Measurements from ENCODE around the gene PRIM2.
"Not testable (repeated sequence)": the region's sequence is repeated elsewhere in the genome, so short reads cannot be mapped to it uniquely, and the experiment has no call there.

The PRIM2 gene

GRCh38 chr6:57489887-57490286 lies 172.5 kb downstream of the PRIM2 start:
- H3K4me1 ChIP-seq; H3K27me3 ChIP-seq (ENCODE audit: low read depth); H3K36me3 ChIP-seq (replicated peaks); in situ Hi-C loops (cut with MboI; ENCODE audit: low sequenced_read_pairs); H3K4me3 ChIP-seq; H3K9me3 ChIP-seq: not testable (repeated sequence)
- DNase-seq (ENCODE audit: low spot score in 2 of 2) = peak; percentile 43 to 52

GRCh38 chr6:57491795-57492194 lies 174.4 kb downstream of the PRIM2 start:
- H3K9me3 ChIP-seq; H3K27me3 ChIP-seq (ENCODE audit: low read depth); H3K36me3 ChIP-seq (replicated peaks); H3K4me1 ChIP-seq; DNase-seq (ENCODE audit: low spot score in 2 of 2); in situ Hi-C loops (cut with MboI; ENCODE audit: low sequenced_read_pairs); H3K4me3 ChIP-seq: not testable (repeated sequence)

- H3K36me3 ChIP-seq (replicated peaks); H3K9me3 ChIP-seq; in situ Hi-C loops (cut with MboI; ENCODE audit: low sequenced_read_pairs); DNase-seq (ENCODE audit: low spot score in 2 of 2); H3K4me1 ChIP-seq; H3K4me3 ChIP-seq; H3K27me3 ChIP-seq (ENCODE audit: low read depth): not testable (repeated sequence)
These were observed 178.8 kb downstream of the PRIM2 start for GRCh38 chr6:57496251-57496650.

- H3K36me3 ChIP-seq (replicated peaks); H3K27me3 ChIP-seq (ENCODE audit: low read depth); H3K4me3 ChIP-seq; H3K9me3 ChIP-seq; in situ Hi-C loops (cut with MboI; ENCODE audit: low sequenced_read_pairs); DNase-seq (ENCODE audit: low spot score in 2 of 2); H3K4me1 ChIP-seq: not testable (repeated sequence)
These were observed 183.1 kb downstream of the PRIM2 start for GRCh38 chr6:57500368-57501021.

- H3K4me3 ChIP-seq; DNase-seq (ENCODE audit: low spot score in 2 of 2); H3K9me3 ChIP-seq; in situ Hi-C loops (cut with MboI; ENCODE audit: low sequenced_read_pairs); H3K36me3 ChIP-seq (replicated peaks); H3K4me1 ChIP-seq; H3K27me3 ChIP-seq (ENCODE audit: low read depth): not testable (repeated sequence)
These were observed 185.0 kb downstream of the PRIM2 start for GRCh38 chr6:57502387-57502786.

- H3K27me3 ChIP-seq (ENCODE audit: low read depth); H3K4me3 ChIP-seq; H3K36me3 ChIP-seq (replicated peaks); H3K4me1 ChIP-seq; in situ Hi-C loops (cut with MboI; ENCODE audit: low sequenced_read_pairs); DNase-seq (ENCODE audit: low spot score in 2 of 2); H3K9me3 ChIP-seq: not testable (repeated sequence)
These were observed 187.8 kb downstream of the PRIM2 start for GRCh38 chr6:57505251-57505650.

- peak in 1 of 2 experiments; percentile 19 for DNase-seq (ENCODE audit: low spot score in 2 of 2)
- H3K27me3 ChIP-seq (ENCODE audit: low read depth); H3K4me3 ChIP-seq; H3K9me3 ChIP-seq; H3K4me1 ChIP-seq; H3K36me3 ChIP-seq (replicated peaks); in situ Hi-C loops (cut with MboI; ENCODE audit: low sequenced_read_pairs): not testable (repeated sequence)
These were observed 193.0 kb downstream of the PRIM2 start for GRCh38 chr6:57510390-57510789.

GRCh38 chr6:57515171-57515570 lies 197.7 kb downstream of the PRIM2 start:
- in situ Hi-C loops (cut with MboI; ENCODE audit: low sequenced_read_pairs); H3K9me3 ChIP-seq; H3K36me3 ChIP-seq (replicated peaks); H3K27me3 ChIP-seq (ENCODE audit: low read depth); H3K4me3 ChIP-seq; DNase-seq (ENCODE audit: low spot score in 2 of 2); H3K4me1 ChIP-seq: not testable (repeated sequence)

- in situ Hi-C loops (cut with MboI; ENCODE audit: low sequenced_read_pairs); DNase-seq (ENCODE audit: low spot score in 2 of 2); H3K4me3 ChIP-seq: not testable (repeated sequence)
These were observed 198.4 kb downstream of the PRIM2 start for GRCh38 chr6:57515845-57516244.

GRCh38 chr6:57516776-57517175 lies 199.3 kb downstream of the PRIM2 start:
- H3K4me3 ChIP-seq; H3K4me1 ChIP-seq; H3K36me3 ChIP-seq (replicated peaks); DNase-seq (ENCODE audit: low spot score in 2 of 2); H3K9me3 ChIP-seq; in situ Hi-C loops (cut with MboI; ENCODE audit: low sequenced_read_pairs); H3K27me3 ChIP-seq (ENCODE audit: low read depth): not testable (repeated sequence)

More at GRCh38 chr6:57515845-57516244, 198.4 kb downstream of the PRIM2 start:
- H3K27me3 ChIP-seq (ENCODE audit: low read depth); H3K4me1 ChIP-seq; H3K36me3 ChIP-seq (replicated peaks); H3K9me3 ChIP-seq: not testable (repeated sequence)

- DNase-seq (ENCODE audit: low spot score in 2 of 2); H3K27me3 ChIP-seq (ENCODE audit: low read depth); H3K9me3 ChIP-seq; in situ Hi-C loops (cut with MboI; ENCODE audit: low sequenced_read_pairs); H3K4me1 ChIP-seq; H3K4me3 ChIP-seq; H3K36me3 ChIP-seq (replicated peaks): not testable (repeated sequence)
These were observed 201.8 kb downstream of the PRIM2 start for GRCh38 chr6:57519198-57519597.

GRCh38 chr6:57521085-57521484 lies 203.7 kb downstream of the PRIM2 start:
- H3K4me1 ChIP-seq; DNase-seq (ENCODE audit: low spot score in 2 of 2); H3K36me3 ChIP-seq (replicated peaks); in situ Hi-C loops (cut with MboI; ENCODE audit: low sequenced_read_pairs); H3K27me3 ChIP-seq (ENCODE audit: low read depth); H3K9me3 ChIP-seq; H3K4me3 ChIP-seq: not testable (repeated sequence)

GRCh38 chr6:57523221-57523620 lies 205.8 kb downstream of the PRIM2 start:
- H3K4me3 ChIP-seq; H3K36me3 ChIP-seq (replicated peaks); H3K9me3 ChIP-seq; DNase-seq (ENCODE audit: low spot score in 2 of 2); H3K4me1 ChIP-seq; H3K27me3 ChIP-seq (ENCODE audit: low read depth); in situ Hi-C loops (cut with MboI; ENCODE audit: low sequenced_read_pairs): not testable (repeated sequence)

- in situ Hi-C loops (cut with MboI; ENCODE audit: low sequenced_read_pairs); H3K9me3 ChIP-seq; H3K36me3 ChIP-seq (replicated peaks); H3K27me3 ChIP-seq (ENCODE audit: low read depth); H3K4me1 ChIP-seq; DNase-seq (ENCODE audit: low spot score in 2 of 2); H3K4me3 ChIP-seq: not testable (repeated sequence)
These were observed 212.3 kb downstream of the PRIM2 start for GRCh38 chr6:57529755-57530154.

- DNase-seq (ENCODE audit: low spot score in 2 of 2); H3K4me1 ChIP-seq; H3K4me3 ChIP-seq; H3K9me3 ChIP-seq; H3K36me3 ChIP-seq (replicated peaks); in situ Hi-C loops (cut with MboI; ENCODE audit: low sequenced_read_pairs); H3K27me3 ChIP-seq (ENCODE audit: low read depth): not testable (repeated sequence)
These were observed 215.2 kb downstream of the PRIM2 start for GRCh38 chr6:57532660-57533059.
